ENCODE data around the gene NPR2.

DNA sequence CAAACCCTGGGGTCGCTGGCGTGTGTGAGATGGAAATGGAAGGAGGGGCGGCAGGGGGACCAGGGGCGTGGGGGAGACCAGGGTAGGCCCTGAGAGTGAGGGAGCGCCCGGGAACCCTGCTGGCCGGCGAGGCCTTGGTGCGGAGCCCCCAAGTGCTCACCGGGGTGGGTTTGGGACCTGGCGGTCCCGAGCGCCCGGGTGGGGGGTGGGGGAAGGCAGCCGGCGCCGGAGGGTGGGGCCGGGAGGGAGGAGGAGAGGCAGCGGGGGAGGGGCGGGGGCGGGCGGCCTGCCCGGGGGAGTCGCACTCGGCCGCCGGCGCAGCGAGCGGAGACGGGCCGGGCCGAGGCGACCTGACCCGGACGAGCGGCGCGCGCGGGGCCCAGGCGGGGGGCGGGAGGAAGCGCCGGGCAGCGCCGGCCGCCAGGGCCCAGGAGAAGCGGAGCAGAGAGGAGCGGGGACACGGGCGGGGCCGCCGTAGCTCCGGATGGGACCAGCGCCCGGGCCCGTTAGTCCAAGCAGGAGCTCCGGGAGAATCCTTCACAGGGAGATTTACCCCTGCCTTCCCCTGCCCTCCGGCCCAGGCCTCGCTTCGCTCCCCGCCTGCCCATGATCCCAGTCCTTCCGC lies at the start of gene NPR2:
- TF ChIP-seq, protein P1, sequence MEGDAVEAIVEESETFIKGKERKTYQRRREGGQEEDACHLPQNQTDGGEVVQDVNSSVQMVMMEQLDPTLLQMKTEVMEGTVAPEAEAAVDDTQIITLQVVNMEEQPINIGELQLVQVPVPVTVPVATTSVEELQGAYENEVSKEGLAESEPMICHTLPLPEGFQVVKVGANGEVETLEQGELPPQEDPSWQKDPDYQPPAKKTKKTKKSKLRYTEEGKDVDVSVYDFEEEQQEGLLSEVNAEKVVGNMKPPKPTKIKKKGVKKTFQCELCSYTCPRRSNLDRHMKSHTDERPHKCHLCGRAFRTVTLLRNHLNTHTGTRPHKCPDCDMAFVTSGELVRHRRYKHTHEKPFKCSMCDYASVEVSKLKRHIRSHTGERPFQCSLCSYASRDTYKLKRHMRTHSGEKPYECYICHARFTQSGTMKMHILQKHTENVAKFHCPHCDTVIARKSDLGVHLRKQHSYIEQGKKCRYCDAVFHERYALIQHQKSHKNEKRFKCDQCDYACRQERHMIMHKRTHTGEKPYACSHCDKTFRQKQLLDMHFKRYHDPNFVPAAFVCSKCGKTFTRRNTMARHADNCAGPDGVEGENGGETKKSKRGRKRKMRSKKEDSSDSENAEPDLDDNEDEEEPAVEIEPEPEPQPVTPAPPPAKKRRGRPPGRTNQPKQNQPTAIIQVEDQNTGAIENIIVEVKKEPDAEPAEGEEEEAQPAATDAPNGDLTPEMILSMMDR (optimal IDR thresholded peaks at IDR 0.05 in 1 of 3, IDR thresholded peaks at IDR 0.05 in 1 of 3, conservative IDR thresholded peaks at IDR 0.05 in 1 of 3; ENCODE audit: extremely low read depth in 1 of 3, insufficient read depth in 2 of 3, low read length in 3 of 3): no peak
- TF ChIP-seq EZH2 (IDR thresholded peaks at IDR 0.05; ENCODE audit: low read length): no peak

Data from keratinocyte (primary cell).